GM21526 (cell line): Measurements from ENCODE around the gene BMP3.

Experiments
- ATAC-seq: cut with Tn5 transposase; IDR thresholded peaks from one replicate; pipeline ENCODE4 v1.9.1; 2021; ENCODE audit warnings: moderate library complexity; ENCODE audit not compliant: unreplicated experiment, low FRiP score

The BMP3 gene

DNA sequence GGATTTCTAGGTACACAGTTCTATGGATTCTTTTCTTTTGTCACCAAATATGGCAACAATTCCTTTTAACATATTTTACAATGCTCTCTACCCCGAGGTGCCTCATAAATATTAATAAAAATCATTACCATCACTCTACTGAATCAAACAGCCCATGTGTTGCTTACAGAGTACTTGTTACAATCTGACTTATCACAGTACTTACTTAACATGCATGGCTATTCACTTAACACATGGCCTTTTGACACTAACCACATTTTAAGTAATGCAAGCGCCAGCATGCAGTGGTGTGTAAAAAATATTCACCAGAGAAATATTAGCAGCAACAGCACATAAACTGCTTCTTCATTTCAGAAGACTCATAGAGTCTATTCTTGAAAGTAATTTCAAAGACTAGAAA, 64.9 kb downstream of the BMP3 start:
- no peak for ATAC-seq

DNA sequence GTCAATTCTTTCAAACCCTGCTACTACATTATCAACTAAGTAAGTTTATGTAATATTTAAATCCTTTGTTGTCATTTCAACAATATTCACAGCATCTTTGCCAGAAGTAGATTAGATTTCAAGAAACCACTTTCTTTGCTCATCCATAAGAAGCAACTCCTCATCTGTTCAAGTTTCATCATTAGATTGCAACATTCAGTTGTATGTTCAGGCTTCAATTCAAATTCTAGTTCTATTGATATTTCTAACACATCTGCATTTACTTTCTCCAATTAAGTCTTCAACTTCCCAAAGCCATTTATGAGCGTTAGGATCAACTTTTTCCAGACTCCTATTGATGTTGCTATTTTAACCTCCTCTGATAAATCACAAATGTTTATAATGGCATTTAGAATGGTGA, 66.1 kb downstream of the BMP3 start:
- ATAC-seq, result no peak

DNA sequence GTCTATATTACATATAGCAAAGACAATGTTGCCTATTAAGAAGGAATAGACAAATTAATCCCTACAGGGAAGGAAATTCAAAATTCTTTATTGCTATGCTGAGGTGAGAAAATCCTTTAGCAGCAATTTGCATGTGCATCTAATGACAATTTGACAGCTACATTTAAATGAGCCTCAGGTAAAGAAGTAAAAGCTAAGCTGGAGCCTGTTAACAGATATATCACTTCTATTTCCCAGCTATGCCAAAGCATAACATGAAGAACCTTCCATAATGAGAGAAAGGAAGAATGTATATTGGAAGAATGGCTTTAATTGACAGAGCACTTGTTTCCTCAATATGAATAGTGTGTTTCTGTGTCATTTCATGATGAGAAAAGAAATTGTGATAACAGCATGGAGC, 71.6 kb downstream of the BMP3 start:
- ATAC-seq, result no peak

DNA sequence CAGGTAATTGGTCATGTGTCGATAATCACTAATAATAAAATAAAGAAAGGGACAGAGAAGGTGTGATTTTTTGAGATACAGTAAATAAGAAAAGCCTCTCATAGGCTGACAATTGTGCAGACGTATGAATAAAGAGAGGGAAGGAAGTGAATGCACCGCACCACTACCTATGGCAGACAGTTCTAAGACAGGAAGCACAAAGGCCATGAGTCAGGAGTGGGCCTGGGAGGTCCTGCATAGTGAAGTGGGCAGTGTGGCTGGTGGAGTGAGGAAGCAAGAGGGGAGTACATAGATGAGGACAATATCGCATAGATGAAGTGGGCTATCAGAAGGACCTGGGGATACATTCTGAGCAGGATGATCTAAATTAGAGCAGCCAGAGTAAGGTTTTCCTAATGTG, 75.6 kb downstream of the BMP3 start:
- no peak for ATAC-seq
